HuH-7 (cell line): ENCODE measurements around the gene KCNH2.
"Not testable (repeated sequence)": the region's sequence is repeated elsewhere in the genome, so short reads cannot be mapped to it uniquely, and the experiment has no call there.

ENCODE experiments used
- DNase-seq: peaks from one replicate; pipeline ENCODE4 v3.0.0; 2011; ENCODE audit warnings: low spot score

KCNH2 gene

DNA sequence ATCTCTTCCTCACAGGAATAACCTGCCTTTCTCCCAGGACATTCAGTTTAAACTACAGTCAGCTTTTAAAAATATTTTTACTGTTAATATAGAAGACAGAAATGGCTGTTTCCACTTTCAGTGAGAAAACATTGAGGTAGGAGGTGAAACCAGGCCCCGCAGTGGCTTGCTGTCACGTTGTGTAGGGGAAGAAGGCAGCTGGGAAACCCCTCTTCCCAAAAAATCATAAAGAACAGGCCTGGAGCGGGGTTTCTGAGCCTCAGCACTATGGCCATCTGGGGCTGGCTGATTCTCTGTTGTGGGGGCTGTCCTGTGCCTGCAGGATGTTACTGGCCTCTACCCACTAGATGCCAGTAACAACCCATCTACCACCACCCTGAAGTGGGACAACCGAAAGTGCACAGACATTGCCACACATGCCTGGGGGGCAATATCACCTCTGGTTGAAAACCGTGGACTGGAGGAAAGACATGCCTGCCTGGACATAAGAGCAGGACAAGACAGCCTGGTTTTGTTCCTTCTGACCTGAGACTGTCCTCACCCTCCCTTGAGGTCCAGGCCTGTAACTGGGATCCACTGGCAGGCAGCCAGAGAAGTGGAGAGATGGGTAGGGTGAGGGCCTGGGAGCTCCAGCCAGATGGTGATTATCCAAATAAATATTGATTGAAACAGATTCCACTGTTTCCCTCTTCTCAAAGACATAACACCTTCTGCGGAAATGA lies 43.9 kb downstream of the KCNH2 start:
- DNase-seq = no peak

DNA sequence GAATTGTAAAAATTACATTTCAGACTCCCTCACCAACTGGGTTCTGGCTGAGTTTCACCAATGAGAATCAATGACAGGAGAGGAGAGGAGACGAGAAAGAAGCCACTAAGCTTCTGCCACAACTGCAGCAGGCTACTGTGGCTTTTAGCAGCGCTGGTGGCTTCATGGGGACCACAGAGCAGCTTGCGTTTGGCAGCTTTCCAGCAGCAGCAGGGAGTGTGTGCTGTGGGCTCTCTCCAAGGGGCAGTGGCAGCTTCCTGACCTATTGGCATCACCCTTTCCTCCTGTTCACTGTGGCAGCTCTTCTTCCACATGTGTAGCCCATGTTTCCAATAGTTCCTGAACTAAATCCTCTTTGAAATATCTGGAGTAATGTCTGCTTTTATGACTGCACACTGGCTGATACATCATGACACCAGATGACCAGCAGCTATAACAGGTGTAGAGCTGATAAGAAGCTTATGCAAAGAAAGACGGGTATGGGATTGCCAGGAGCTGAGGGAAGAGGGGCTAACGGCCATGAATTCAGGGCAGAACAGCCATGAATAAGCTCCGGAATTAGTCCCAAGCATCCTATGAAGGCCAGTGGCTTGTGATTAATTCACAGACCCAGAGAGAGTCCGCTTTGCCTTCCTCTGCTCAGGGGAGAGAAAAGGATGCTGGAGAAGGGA lies 46.8 kb downstream of the KCNH2 start:
- no peak for DNase-seq

DNA sequence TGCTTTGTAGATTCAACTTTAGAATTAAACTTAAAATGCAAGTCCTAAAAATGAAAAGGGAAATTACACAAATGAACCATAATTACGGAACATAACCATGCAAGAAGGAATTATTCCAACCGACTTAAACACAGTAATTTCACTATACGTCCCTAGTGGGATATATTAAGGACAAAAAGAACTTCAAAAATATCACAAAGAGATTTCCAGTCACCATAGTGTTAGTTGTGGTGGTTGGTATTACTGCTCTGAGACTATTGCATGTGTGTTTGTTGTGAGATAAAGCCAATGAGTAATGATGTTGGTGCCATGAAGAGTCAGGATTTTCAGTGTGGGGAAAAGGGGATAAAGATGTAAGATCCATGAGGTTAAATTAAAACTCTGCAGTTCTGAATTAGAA lies 49.6 kb downstream of the KCNH2 start:
- DNase-seq = no peak

DNA sequence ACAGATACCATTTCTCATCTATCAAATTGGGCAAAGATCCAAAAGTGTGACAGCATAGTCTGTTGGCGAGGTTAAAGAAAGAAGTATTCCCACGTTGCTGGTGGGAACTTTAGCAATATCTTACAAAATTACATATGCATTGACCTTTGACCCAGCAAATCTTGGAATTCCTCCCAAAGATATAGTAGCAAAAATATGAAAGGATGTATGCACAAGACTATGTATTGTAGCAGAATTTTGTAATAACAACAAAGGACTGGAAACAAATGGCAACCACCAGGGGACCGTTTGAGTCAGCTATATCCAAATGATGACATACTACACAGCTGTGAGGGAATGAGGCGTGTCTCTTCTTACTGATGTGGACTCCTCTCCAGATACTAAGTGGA lies 50.2 kb downstream of the KCNH2 start:
- no peak for DNase-seq

DNA sequence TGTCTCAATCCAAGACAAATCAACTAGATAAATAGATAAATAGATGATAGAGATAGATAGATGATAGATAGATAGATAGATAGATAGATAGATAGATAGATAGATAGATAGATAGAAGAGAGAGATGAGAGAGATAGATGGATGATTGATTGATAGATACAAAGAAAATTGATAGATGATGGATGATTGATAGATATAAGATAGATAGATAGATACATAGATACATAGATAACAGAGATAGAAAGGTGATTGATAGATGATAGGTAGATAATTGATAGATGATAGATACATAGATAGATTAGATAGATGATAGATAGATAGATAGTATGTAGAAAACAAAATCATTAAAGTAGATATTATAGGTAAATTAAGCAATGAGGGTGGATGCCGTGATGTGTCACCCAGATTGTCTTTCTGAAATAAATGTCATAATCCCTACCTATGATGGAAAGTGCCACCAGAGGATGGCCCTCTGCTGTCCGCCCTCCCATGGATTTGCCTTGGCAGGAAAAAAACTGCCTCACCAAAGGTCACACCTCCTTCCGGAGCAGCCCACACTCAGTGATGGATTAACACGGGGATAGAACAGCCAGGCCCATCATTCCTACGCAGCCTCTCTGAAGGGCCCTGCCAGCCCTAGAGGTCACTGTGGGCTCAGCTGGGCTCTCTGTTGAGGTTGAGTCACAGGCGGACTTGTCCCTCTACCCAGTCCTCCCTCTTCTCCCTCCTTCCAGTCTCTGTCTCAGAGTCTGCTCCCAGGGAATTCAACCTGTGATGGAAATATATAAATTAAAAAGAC lies 50.8 kb downstream of the KCNH2 start:
- DNase-seq = no peak

DNA sequence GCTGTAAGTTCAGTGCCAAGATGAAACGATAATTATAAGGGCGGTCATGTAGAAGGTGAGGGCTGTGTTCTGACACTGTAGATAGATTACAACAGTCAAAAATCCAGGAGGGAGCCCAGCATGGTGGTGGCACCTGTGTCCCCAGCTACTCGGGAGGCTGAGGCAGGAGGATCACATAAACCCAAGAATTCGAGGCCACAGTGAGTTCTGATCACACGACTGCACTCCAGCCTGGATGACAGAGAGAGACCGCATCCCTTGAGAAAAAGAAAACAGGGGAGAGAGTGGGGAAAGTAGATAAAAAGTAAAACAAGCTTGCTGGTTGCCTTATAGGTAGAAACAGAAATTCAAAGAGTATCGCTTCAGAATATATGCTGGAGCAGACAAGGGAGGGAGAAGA lies 52.1 kb downstream of the KCNH2 start:
- DNase-seq = no peak

DNA sequence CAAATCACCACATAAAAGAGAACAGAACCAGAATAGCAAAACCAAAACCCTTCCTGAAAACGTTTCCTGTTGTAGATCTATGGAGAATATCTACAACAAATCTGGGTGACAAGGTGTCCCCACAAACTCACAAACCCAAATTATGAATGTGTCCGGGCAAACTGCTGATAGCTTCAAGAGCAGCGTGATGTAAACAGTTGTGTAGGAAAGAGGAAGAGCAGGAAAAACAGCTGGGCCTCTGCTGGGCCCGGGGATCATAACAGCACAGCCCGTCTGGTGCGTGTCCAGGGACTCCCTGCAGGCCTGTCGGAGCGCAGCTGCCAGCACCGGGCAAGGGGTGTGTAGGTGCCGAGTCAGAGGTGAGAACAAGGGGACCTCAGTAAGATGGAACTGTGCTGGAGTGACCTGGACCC lies 53.7 kb downstream of the KCNH2 start:
- DNase-seq = no peak

DNA sequence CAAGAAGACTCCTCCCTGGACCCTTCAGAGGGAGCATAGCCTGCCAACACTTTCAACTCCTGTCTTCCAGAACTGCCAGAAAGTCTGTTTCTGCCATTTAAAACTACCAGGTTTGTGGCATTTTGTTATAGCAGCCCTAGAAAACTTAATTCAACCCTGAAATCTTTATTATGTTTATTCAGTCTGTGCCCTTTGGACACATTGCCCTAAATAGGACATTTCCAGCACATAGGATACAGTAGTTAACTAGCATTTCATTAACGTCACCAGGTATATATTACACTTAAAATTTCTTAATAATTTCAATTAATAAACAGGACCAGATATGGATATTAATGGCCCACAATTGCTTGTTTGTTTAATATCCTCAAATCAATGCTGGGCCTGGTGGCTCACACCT lies 54.3 kb downstream of the KCNH2 start:
- DNase-seq = no peak

DNA sequence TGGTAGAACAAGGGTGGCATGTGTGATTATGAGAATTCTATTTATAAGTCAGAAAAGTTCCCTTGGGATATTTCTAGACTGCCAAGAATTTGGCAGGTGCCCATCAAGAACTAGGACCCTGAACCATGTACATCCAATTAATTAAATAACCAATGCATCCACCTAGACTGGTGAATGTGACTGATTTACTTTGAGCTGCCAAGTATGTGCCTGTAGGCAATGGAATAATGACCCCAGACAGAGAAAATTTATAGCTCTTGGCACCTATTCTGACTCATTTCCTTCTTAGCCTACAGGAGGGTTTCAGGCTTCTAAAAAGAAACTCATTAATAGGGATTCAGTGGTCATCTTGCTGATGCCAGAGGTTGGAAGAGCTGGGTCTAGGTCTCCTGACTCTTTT lies 54.9 kb downstream of the KCNH2 start:
- no peak for DNase-seq

DNA sequence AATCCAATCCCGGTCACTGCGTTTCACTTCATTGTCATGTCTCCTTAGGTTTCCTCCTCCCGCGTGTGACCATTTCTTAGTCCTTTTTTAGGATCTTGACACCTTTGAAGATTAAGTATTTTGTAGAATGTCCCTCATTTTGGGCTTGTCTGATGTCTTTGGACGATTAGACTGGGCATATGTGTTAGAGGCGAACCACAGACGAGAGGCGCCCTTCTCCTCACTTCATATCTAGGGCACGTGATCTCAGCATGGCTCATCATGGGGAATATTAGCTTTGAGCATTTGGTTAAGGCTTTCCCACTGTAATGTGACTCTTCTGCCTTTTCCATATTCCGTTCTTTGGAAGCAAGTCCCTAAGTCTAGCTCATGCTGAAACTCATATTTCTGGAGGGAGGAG lies 59.0 kb downstream of the KCNH2 start:
- DNase-seq = no peak

DNA sequence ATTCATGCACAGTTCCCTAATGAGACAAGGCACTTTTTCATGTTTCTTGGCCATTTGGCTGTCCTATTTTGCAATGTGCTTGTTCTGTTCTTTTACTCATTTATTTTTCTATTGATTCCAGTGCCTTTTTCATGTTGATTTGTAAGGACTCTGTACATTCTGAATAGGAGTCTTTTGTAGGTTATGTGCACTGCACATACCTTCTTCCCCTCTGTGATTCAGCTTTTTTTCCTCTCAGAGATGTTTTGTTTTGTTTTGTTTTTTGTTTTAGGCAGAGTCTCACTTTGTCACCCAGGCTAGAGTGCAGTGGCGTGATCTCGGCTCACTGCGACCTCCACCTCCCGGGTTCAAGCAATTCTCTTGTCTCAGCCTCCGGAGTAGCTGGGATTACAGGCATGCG lies 59.7 kb downstream of the KCNH2 start:
- DNase-seq = no peak

DNA sequence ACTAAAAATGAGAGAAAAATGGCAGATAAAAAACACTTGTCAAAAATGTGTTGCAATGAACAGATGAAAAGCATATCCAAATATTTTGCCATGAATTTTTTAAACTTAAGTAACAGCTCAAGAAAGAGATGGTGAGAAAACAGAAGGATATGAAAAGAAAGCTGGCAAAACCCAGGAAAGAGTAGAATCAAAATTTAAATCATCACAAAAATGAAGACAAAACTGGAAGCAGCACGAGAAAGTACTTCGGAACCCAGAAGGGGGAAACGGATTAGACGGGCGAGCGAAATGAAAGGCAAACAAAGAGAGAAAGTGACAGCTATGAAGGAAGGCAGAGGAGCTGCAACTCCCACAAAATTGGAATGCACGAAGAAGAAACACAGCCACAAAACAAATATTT lies 60.2 kb downstream of the KCNH2 start:
- no peak for DNase-seq

DNA sequence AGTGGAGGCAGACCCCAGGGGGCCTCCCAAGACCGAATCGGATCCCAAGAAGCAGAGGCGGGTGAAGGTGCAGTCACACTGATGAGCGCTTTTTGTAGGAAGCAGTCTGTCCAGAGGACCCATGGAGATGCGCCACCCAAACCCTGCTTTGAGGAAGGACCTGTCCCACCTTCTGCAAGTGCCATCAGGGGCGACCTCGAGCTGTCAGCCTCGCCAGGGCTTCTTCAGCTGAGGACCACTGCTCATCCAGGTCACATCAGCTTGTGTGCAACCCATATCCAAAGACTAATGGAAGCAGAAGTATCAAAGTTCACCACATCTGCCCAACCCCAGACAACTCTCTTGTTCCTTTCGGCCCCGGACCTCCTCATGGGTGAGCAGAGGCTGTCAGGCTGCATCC lies 61.5 kb downstream of the KCNH2 start:
- no peak for DNase-seq

DNA sequence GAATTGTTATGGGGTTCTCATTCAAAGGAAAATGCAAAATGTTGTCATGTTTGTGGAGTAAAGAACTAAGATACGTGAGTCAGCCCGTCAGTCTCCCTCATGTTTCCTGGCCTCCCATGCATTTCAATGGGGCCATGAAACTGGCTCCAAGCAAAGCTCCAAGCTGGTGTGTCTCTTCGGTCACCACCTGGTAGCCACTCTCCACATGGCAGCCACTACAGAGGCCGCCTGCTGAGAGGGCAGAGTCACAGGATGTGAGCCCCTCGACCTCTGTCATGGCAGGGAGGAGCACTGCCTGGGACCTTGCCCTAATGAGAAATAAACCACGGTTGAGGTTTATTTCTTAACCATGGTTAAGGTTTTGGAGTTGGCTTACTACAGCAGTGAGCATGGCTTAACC lies 63.2 kb downstream of the KCNH2 start:
- DNase-seq = no peak

DNA sequence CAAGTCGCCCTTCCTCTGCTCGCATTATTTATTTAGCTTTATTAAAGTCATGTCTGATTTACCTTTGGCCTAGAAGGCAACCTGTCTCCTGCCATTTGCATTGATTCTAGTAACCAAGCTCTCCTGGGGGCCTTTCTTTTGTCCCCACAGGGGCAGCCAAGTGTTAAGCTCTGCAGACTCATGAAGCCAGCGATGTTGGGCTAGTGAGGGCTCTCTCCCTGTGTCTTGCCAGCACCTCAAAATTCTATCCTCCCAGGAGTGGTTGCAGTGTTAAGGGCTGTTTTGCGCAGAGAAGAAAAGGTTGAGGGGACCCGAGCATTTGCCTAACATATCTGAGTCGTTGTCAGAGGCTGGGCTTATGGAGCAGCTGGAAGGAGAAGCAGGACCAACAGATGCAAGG lies 63.9 kb downstream of the KCNH2 start:
- DNase-seq = no peak

DNA sequence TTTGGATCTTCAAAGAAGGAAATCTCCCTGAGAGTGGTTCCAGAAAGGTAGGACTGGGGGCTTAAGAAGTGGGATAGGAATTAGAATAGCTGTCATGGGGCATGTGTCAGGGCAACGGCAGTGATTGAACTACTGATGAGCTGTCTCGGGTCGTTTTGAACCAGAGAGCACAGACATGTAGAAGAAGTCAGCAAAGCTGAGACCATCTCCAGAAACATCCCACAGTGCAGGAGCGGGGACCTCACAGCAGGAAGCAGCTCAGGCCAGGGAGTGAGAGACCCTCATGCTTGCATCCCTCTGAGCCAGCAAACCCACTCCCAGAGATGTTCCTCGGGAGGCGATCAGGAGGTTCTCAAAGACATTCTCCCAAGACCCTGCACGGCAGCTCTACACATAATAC lies 65.7 kb downstream of the KCNH2 start:
- no peak for DNase-seq

DNA sequence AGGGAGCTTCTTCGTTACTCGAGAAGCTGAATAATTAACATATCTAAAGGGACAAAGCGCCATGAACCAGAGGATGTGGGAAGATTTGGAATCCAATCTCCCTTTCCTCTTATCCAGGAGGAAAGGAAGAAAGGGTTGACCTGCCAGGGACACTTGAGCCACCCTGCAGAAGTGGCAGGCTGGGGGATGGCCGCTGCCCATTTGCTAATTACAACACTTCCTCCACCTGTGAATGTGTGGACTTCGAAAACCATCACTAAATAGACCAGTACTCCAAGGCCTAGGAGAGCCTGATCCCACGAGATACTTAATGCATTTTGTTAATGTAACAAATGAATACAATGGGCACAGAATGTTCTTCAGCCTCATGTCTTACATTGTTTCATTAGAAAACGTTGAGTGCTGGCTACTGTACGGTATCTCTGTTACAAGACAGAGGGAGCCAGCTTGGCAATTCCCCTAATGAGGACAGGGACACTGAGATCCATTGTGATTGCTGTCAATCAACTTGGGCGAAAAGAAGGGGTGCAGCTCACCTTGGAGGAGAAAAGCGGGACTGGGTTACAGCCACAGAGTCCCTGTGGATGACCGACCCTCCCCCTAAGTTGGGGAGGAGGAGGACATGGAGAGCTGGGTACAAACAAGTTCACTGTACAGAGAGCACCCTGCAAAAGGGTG lies 66.4 kb downstream of the KCNH2 start:
- DNase-seq = no peak

DNA sequence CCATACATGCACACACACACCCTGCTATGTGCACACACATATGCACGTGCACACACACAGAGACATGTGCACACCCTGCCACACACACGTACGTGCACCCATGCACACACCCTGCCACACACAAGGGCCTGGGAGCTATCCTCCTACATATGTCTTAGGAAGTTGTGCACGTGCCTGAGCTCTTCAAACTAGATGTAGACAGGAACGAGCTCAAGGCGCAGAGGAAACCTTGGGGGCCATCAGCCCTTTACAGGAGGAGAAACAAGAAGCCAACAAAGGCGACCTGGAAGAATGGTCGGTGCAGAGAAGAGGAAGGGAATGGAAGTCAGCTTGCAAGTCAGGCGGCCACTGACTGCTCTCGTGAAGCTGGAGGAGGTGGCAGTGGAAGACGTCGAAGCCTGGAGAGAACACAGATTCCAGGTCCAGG lies 67.1 kb downstream of the KCNH2 start:
- no peak for DNase-seq

DNA sequence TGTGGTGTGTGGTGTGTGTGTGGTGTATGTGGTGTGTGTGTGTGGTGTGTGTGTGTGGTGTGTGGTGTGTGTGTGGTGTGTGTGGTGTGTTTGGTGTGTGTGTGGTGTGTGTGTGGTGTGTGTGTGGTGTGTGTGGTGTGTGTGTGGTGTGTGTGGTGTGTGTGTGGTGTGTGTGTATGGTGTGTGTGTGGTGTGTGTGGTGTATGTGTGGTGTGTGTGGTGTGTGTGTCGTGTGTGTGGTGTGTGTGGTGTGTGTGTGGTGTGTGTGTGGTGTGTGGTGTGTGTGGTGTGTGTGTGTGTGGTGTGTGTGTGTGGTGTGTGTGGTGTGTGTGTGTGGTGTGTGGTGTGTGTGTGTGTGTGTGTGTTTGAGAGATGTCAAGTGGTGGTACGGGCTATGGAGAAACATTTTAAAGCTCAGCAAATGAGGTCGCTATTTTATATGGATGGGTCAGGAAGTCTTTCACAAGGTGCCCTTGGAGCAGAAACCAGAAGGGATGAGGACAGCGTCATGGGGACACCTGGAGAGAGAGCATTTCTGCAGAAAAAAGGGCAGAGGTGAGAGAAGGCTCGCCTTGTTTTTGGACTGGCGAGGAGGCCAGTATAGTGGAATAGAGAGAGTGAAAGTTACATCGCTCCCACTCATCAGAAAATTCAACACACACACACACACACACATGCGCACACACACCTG lies 67.7 kb downstream of the KCNH2 start:
- not testable (repeated sequence) for DNase-seq

DNA sequence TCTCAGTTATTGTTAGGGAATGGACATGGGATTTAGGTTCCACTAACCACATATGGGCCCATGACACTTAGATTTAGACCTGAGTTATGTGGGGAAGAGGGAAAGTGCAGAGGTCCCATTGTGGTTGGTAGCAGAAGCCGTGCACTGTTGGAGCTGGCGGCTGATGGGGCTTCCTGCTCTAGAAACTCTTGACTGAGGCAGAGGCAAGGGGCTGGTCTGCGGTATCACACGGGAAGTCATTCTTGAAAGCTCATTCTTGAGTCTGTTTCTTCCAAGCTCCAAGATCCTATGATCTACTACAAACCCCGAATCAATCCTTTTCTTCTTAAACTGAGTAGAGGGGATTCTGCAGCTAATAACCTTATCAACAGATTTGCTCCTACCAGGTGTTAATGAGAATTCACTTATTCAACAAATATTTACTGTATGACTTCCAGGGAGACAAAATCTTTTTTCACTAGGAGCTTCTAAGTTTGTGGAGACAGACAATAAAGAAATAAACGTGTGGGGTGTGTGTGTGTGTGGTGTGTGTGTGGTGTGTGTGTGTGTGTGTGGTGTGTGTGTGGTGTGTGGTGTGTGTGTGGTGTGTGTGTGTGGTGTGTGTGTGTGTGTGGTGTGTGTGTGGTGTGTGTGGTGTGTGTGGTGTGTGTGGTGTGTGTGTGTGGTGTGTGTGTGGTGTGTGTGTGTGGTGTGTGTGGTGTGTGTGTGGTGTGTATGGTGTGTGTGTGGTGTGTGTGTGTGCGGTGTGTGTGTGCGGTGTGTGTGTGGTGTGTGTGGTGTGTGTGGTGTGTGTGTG lies 68.7 kb downstream of the KCNH2 start:
- DNase-seq = no peak

DNA sequence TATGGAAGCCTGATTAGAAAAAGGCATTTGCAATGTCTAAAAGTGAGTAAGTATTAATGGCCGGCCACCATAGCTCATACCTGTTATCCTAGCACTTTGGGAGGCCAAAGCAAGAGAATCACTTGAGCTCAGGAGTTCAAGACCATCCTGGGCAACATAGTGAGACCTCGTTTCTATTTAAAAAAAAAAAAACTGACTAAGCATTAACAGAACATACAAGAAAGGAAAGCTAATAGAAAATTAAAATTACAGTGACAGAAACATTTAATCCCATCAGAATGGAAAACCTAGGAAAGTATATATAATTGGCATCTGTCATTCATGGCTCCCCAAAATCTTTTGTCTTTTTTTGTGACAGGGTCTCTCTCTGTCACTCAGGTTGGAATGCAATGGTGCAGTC lies 69.9 kb downstream of the KCNH2 start:
- DNase-seq = no peak
